Endothelial cell (in vitro differentiated cells): ENCODE data around the gene CLCNKA. TPM values are rescaled to one million over a fixed set of nuclear protein-coding genes. Genes with fewer than 3 reads are reported as not detected.
"Not testable (repeated sequence)": the region's sequence is repeated elsewhere in the genome, so short reads cannot be mapped to it uniquely, and the experiment has no call there.

Experiments used
- DNase-seq: peaks from one replicate; pipeline ENCODE4 v3.0.0; 2021; ENCODE audit warnings: low spot score
- H3K27ac Mint-ChIP-seq: one replicate; pipeline ENCODE4 v1.8.0; 2021; ENCODE audit warnings: mixed read lengths, inconsistent platforms; ENCODE audit not compliant: unreplicated experiment
- H3K27me3 Mint-ChIP-seq: one replicate; pipeline ENCODE4 v1.8.0; 2021; ENCODE audit warnings: mild to moderate bottlenecking, moderate library complexity, mixed read lengths, inconsistent platforms; ENCODE audit not compliant: unreplicated experiment
- H3K36me3 Mint-ChIP-seq: one replicate; pipeline ENCODE4 v1.8.0; 2021; ENCODE audit warnings: mild to moderate bottlenecking, low read depth, mixed read lengths, inconsistent platforms; ENCODE audit not compliant: unreplicated experiment
- H3K4me1 Mint-ChIP-seq: one replicate; pipeline ENCODE4 v1.8.0; 2021; ENCODE audit warnings: mild to moderate bottlenecking, mixed read lengths, inconsistent platforms; ENCODE audit not compliant: unreplicated experiment
- H3K4me3 Mint-ChIP-seq: one replicate; pipeline ENCODE4 v1.8.0; 2021; ENCODE audit warnings: mild to moderate bottlenecking, mixed read lengths, inconsistent platforms; ENCODE audit not compliant: unreplicated experiment
- H3K9me3 Mint-ChIP-seq: one replicate; pipeline ENCODE4 v1.8.0; 2021; ENCODE audit warnings: mixed read lengths, inconsistent platforms; ENCODE audit not compliant: unreplicated experiment
- total RNA-seq: library from RNA; stranded (reverse); fragmentation: NEBNext Ultra II Directional; extraction: Animal tissue kit (Norgen Biotek cat#: 25700); gene quantifications from one replicate; pipeline ENCODE4 v1.2.1, GENCODE V29; 2021; ENCODE audit not compliant: unreplicated experiment
- TF ChIP-seq, protein P1 (sequence below): fragments of 200-600 bp; sonication (generic); IDR thresholded peaks from one replicate; pipeline ENCODE4 v1.5.0; 2021; ENCODE audit warnings: antibody characterized with exemption; ENCODE audit not compliant: unreplicated experiment

The CLCNKA gene
- total RNA-seq, 1 donor from 2014 or later: not detected

DNA sequence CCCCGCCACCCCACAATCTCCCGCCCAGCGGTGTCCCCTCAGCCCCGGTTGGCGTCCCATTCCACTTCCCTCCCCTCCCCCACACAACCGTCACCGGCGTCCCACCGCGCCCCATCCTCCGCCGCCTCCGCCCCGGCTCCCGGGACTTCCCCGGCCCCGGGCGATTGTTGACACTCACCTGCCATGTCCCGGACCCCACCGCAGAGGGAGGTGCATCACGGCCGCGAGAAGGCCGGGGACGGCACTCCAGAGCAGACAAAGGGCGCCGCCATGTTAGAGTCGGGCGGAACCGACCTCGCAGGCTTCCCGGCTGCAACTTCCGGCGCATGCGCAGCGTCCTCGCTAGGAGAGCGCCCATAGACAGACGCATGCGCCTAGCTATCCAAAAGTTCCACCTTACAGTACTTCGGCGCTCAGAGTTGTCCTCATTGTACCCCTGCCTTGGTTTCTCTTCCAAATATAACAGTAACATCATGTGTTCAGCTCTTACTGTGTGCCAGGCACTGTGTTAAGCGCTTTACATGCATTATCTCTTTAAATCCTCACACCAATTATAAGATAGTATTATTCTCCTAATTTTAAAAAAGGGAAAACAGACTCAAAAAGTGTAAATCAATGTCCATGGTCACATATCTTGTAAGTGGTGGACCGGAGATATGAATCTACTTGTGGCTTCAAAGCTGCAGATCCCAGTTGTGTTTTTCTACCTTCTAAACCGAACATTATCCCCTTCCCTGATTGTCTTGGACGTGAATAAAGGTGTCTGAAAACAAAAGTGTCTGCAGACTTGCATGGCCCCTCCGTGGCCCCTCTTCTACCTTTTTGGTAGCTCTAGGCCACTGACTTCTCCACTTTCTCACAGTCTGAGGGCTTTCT is 45.8 kb upstream of the CLCNKA start, which contains the start of gene ZBTB17:
ZBTB17 (minus strand) TSS at position 297 of the 876 bp plus-strand sequence. CDS start 27,606 bp downstream, outside the sequence.
- Mint-ChIP-seq H3K27ac (peak within 1 kb of the TSS; percentile 85), H3K36me3 (peaks cover 22% of the 10 kb centered on the region), H3K27me3 (peaks cover 5% of the 10 kb centered on the region), H3K4me1 (peaks cover 6% of the 10 kb centered on the region), H3K9me3 (no peaks in the 10 kb centered on the region), H3K4me3 (peak within 1 kb of the TSS; percentile 94)
- peak; percentile 92 for DNase-seq
- TF ChIP-seq, protein P1, sequence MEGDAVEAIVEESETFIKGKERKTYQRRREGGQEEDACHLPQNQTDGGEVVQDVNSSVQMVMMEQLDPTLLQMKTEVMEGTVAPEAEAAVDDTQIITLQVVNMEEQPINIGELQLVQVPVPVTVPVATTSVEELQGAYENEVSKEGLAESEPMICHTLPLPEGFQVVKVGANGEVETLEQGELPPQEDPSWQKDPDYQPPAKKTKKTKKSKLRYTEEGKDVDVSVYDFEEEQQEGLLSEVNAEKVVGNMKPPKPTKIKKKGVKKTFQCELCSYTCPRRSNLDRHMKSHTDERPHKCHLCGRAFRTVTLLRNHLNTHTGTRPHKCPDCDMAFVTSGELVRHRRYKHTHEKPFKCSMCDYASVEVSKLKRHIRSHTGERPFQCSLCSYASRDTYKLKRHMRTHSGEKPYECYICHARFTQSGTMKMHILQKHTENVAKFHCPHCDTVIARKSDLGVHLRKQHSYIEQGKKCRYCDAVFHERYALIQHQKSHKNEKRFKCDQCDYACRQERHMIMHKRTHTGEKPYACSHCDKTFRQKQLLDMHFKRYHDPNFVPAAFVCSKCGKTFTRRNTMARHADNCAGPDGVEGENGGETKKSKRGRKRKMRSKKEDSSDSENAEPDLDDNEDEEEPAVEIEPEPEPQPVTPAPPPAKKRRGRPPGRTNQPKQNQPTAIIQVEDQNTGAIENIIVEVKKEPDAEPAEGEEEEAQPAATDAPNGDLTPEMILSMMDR: no peak

DNA sequence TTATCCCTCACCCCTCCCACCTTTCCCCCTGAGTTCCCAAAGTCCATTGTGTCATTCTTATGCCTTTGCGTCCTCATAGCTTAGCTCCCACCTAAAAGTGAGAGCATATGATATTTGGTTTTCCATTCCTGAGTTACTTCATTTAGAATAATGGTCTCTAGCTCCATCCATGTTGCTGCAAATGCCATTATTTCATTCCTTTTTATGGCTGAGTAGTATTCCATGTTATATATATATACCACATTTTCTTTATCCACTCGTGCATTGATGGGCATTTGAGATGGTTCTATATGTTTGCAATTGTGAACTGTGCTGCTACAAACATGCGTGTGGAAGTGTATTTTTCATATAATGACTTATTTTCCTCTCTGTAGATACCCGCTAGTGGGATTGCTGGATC is 43.9 kb upstream of the CLCNKA start:
- peaks cover 11% of the 10 kb centered on the region for H3K36me3 Mint-ChIP-seq
- H3K27ac Mint-ChIP-seq, H3K4me1 Mint-ChIP-seq, H3K4me3 Mint-ChIP-seq, H3K27me3 Mint-ChIP-seq, DNase-seq, H3K9me3 Mint-ChIP-seq: not testable (repeated sequence)

DNA sequence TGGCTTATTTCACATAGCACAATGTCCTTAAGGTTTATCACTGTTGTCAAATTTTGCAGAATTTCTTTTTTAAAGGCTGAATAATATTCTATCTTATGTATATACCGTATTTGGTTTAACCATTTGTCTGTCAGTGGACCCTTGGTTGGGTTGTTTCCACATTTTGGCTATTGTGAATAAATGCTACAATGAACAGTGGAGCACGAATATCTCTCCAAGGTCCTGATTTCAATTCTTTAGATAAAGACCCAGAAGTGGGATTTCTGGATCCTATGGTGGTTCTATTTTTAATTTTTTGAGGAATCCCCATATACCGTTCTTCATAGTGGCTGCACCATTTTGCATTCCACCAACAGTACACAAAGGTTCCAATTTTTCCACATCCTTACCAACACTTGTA is 40.2 kb upstream of the CLCNKA start:
- Mint-ChIP-seq H3K27me3 (peaks cover 3% of the 10 kb centered on the region), H3K27ac (no peak overlapping the region), H3K36me3 (peaks cover 1% of the 10 kb centered on the region), H3K9me3 (no peaks in the 10 kb centered on the region), H3K4me1 (peaks cover 4% of the 10 kb centered on the region), H3K4me3 (no peak overlapping the region)
- no peak for DNase-seq
- TF ChIP-seq, protein P1: no peak

DNA sequence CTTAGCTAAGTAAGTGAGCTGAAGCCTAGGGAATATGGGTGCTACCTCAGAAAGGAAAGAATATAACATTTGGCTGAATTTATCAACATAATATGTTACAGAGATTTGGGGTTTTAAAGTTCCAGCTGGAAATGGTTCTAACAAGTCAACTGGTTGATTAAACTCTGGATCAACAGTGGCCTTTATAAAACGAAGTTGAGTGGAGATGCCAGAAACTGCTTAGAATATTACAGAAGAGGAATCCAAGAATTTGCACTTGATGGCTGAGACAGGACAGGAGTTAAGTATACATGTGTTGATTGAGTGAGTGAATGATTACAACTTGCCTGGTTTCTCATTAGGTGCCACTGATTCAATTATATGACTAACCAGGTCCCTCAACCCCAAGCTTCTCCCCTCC is 38.6 kb upstream of the CLCNKA start:
- H3K4me1 Mint-ChIP-seq: peaks cover 4% of the 10 kb centered on the region
- TF ChIP-seq, protein P1: no peak
- H3K27me3 Mint-ChIP-seq: peaks cover 3% of the 10 kb centered on the region
- H3K36me3 Mint-ChIP-seq: no peaks in the 10 kb centered on the region
- no peak overlapping the region for H3K27ac Mint-ChIP-seq
- H3K4me3 Mint-ChIP-seq: no peak overlapping the region
- DNase-seq: no peak
- no peaks in the 10 kb centered on the region for H3K9me3 Mint-ChIP-seq

DNA sequence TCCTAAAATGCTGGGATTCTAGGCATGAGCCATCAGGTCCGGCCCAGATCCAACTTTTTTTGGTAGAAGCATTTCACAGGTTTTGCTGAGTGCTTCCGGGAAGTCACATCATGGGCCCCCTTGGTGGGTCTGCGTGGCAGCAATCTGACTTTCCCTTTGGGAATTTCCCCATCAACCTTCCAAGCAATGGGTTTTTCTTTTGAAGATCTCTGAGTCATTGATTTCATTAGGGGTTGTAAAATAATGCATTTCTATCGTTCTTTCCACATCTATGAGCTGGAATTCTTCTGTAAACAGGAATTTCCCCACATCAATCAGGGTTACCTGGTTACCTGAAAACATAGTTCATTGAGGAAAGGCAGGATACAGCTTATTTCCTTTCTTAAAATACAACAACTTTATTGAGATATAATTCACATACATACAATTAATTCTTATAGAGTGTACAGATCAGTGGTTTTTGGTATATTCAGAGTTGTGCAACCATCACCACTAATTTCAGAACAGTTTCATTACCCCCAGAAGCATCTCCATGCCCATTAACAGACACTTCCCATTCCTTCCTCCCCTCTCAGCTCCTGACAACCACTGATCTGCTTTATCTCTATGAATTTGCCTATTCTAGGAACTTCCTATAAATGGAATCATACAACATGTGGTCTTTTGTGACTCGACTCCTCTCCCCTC is 36.1 kb upstream of the CLCNKA start:
- H3K27ac Mint-ChIP-seq: no peak overlapping the region
- TF ChIP-seq, protein P1: no peak
- H3K4me3 Mint-ChIP-seq: no peak overlapping the region
- no peaks in the 10 kb centered on the region for H3K9me3 Mint-ChIP-seq
- DNase-seq: no peak
- H3K27me3 Mint-ChIP-seq: peaks cover 1% of the 10 kb centered on the region
- H3K36me3 Mint-ChIP-seq: no peaks in the 10 kb centered on the region
- peaks cover 4% of the 10 kb centered on the region for H3K4me1 Mint-ChIP-seq
